GM12878 (cell line): ENCODE data around the gene CREB3. TPM values are rescaled to one million over a fixed set of nuclear protein-coding genes. Genes with fewer than 3 reads are reported as not detected.

Source experiments
- ATAC-seq: fragments of 200-7000 bp; cut with Tn5 transposase; 3 replicates; pipeline ENCODE4 v1.9.1; 2020; ENCODE audit warnings: mild to moderate bottlenecking, moderate library complexity
- BruUV-seq: library from RNA; stranded (reverse); fragments of 400-500 nt; replicated peaks from 2 replicates; lab custom pipeline; 2021; lab: Mats Ljungman, UMichigan
- CTCF ChIA-PET: fragments of 300-600 bp; sonication (Branson Sonifier 250); formaldehyde crosslinking; extraction: SDS; loops from one replicate; lab custom pipeline; 2021; ENCODE audit warnings: inconsistent platforms; lab: Yijun Ruan, JAX
- POLR2A ChIA-PET: fragments of 350-600 bp; formaldehyde crosslinking; extraction: SDS; loops from one replicate; lab custom pipeline; 2021; ENCODE audit warnings: inconsistent platforms; lab: Charles Lee
- RAD21 ChIA-PET: fragments of 300-600 bp; sonication (Branson Sonifier 250); formaldehyde crosslinking; loops from one replicate; lab custom pipeline; 2023; ENCODE audit warnings: antibody characterized with exemption; ENCODE audit not compliant: unreplicated experiment; lab: Charles Lee
- SMC1A ChIA-PET: fragments of 300-600 bp; sonication (Branson Sonifier 250); formaldehyde crosslinking; loops from one replicate; lab custom pipeline; 2023; ENCODE audit not compliant: unreplicated experiment, uncharacterized antibody; lab: Charles Lee
- DNase-seq: peaks from one replicate; pipeline ENCODE4 v3.0.0-alpha.2; 2011; ENCODE audit warnings: low read depth, low spot score
- FAIRE-seq: peaks from 3 replicates; lab custom pipeline; 2011; peaks lifted over from hg19 to GRCh38; lab: Jason Lieb, UNC
- H2AFZ ChIP-seq: 2 replicates; pipeline ENCODE4 v1.6.0; 2011; ENCODE audit warnings: low read depth, low read length, control low read depth; ENCODE audit not compliant: control insufficient read depth
- H3K27ac ChIP-seq: 2 replicates; pipeline ENCODE4 v1.5.1; 2011; ENCODE audit warnings: control low read depth; ENCODE audit not compliant: control insufficient read depth, insufficient read depth
- H3K27me3 ChIP-seq, 2 experiments: replicated peaks in 1 of 2; 2 replicates each; pipeline versions ENCODE4 v1.6.0 to v1.6.1; 2011; ENCODE audit warnings: low read length in 1 of 2; ENCODE audit not compliant: control insufficient read depth in 2 of 2, insufficient read depth in 2 of 2
- H3K36me3 ChIP-seq, 2 experiments: 2 replicates each; pipeline ENCODE4 v1.5.1; 2011; ENCODE audit warnings: low read length in 1 of 2; ENCODE audit not compliant: control insufficient read depth in 2 of 2, insufficient read depth in 2 of 2
- H3K4me1 ChIP-seq: 2 replicates; pipeline ENCODE4 v1.6.1; 2011; ENCODE audit warnings: mild to moderate bottlenecking, low read length, moderate library complexity, mixed read lengths; ENCODE audit not compliant: control insufficient read depth, insufficient read depth
- H3K4me2 ChIP-seq: 2 replicates; pipeline ENCODE4 v1.6.0; 2011; ENCODE audit warnings: control low read depth; ENCODE audit not compliant: control insufficient read depth, insufficient read depth
- H3K4me3 ChIP-seq: fragments of 200-600 bp; sonication (generic); 2 replicates; pipeline ENCODE4 v1.5.1; 2016
- H3K79me2 ChIP-seq: 2 replicates; pipeline ENCODE4 v1.6.0; 2011; ENCODE audit warnings: low read length; ENCODE audit not compliant: control insufficient read depth, insufficient read depth
- H3K9ac ChIP-seq: 2 replicates; pipeline ENCODE4 v1.8.0; 2011; ENCODE audit warnings: low read length, control low read depth, mixed read lengths; ENCODE audit not compliant: control insufficient read depth, insufficient read depth
- H3K9me3 ChIP-seq: replicated peaks from 3 replicates; pipeline ENCODE4 v1.5.1; 2011; ENCODE audit warnings: mild to moderate bottlenecking, low read length; ENCODE audit not compliant: control insufficient read depth, insufficient read depth
- H4K20me1 ChIP-seq: 2 replicates; pipeline ENCODE4 v1.6.0; 2011; ENCODE audit not compliant: control insufficient read depth, insufficient read depth
- BRCA1 ChIP-seq: IDR thresholded peaks from 2 replicates; pipeline ENCODE4 v1.6.1; 2011; ENCODE audit warnings: low read depth, low read length, improper control_type of control experiment
- CHD1 ChIP-seq: IDR thresholded peaks from 2 replicates; pipeline ENCODE4 v1.6.1; 2012; ENCODE audit warnings: low read depth, low read length, improper control_type of control experiment
- DPF2 ChIP-seq: fragments of 450-650 bp; IDR thresholded peaks from 2 replicates; pipeline ENCODE4 v1.6.1; 2017; ENCODE audit warnings: mild to moderate bottlenecking
- GABPA ChIP-seq: IDR thresholded peaks from 2 replicates; pipeline ENCODE4 v1.6.1; 2014; ENCODE audit warnings: antibody characterized with exemption, low read depth, mild to moderate bottlenecking, inconsistent platforms
- NFXL1 ChIP-seq: fragments of 450-650 bp; IDR thresholded peaks from 2 replicates; pipeline ENCODE4 v1.6.1; 2017; ENCODE audit warnings: antibody characterized with exemption, mild to moderate bottlenecking, borderline replicate concordance
- POLR2AphosphoS5 ChIP-seq: IDR thresholded peaks from 2 replicates; pipeline ENCODE4 v1.6.1; 2011; ENCODE audit warnings: mild to moderate bottlenecking, low read length, inconsistent platforms
- SIN3A ChIP-seq: IDR thresholded peaks from 2 replicates; pipeline ENCODE4 v1.6.1; 2012; ENCODE audit warnings: low read depth, low read length, improper control_type of control experiment
- SIX5 ChIP-seq: IDR thresholded peaks from 2 replicates; pipeline ENCODE4 v1.6.1; 2011; ENCODE audit warnings: mild to moderate bottlenecking, low read depth, low read length, moderate library complexity; ENCODE audit not compliant: severe bottlenecking
- SMARCA5 ChIP-seq: fragments of 450-650 bp; IDR thresholded peaks from 2 replicates; pipeline ENCODE4 v1.6.1; 2017; ENCODE audit warnings: mild to moderate bottlenecking
- SREBF2 ChIP-seq: IDR thresholded peaks from 2 replicates; pipeline ENCODE4 v1.6.1; 2012; ENCODE audit warnings: mild to moderate bottlenecking, low read length
- SUPT20H ChIP-seq: IDR thresholded peaks from 2 replicates; pipeline ENCODE4 v1.6.1; 2011; ENCODE audit warnings: low read depth, mild to moderate bottlenecking, low read length, moderate library complexity, borderline replicate concordance; ENCODE audit not compliant: control insufficient read depth
- SUZ12 ChIP-seq: fragments of 200-600 bp; sonication (generic); IDR thresholded peaks from one replicate; pipeline ENCODE4 v1.6.1; 2018; ENCODE audit warnings: antibody characterized with exemption, mild to moderate bottlenecking; ENCODE audit not compliant: unreplicated experiment
- TCF12 ChIP-seq: IDR thresholded peaks from 2 replicates; pipeline ENCODE4 v1.6.1; 2011; ENCODE audit warnings: low read depth, mild to moderate bottlenecking, low read length
- TCF7 ChIP-seq: IDR thresholded peaks from 2 replicates; pipeline ENCODE4 v1.6.1; 2014; ENCODE audit warnings: antibody characterized with exemption, borderline replicate concordance
- YY1 ChIP-seq: IDR thresholded peaks from 2 replicates; pipeline ENCODE4 v1.6.1; 2011; ENCODE audit warnings: low read depth, mild to moderate bottlenecking, low read length
- WGBS: methylation state at CpG from one replicate; pipeline ENCODE4 v1.1.6; 2016; ENCODE audit warnings: low lambda C conversion rate; ENCODE audit not compliant: insufficient replicate concordance, insufficient coverage; ENCODE audit errors: missing lambda C conversion rate; 5-methylcytosine and 5-hydroxymethylcytosine counted together
- in situ Hi-C: fragments of 300-500 bp; cut with MboI; formaldehyde crosslinking; loops from 9 replicates; pipeline ENCODE4 v1.14.3; 2018; ENCODE audit warnings: mixed read lengths
- intact Hi-C: fragments of 100-400 bp; cut with micrococcal nuclease; formaldehyde crosslinking; loops from one replicate; pipeline ENCODE4 v1.14.2; 2022; ENCODE audit not compliant: unreplicated experiment
- polyA plus RNA-seq, 11 experiments: library from polyadenylated mRNA; depleted of rRNA in 4 of 11; unstranded in 6 of 11; stranded (reverse) in 5 of 11; fragments of >200 nt; fragmentation: Nextera tagmentation in 4 of 11; fragmentation: Illumina TruSeq in 1 of 11; extraction: Ambion mirVana in 4 of 11; extraction: Trizol in 1 of 11; gene quantifications; 1 replicate in 1 of 11; 2 replicates in 10 of 11; pipeline versions ENCODE4 v1.2.1 to v1.2.3, GENCODE V29; 2011 to 2016; ENCODE audit warnings: inconsistent platforms in 2 of 11, missing spikeins in 2 of 11, low read depth in 1 of 11
- total RNA-seq, 4 experiments: library from RNA; depleted of rRNA in 3 of 4; stranded (reverse); fragments of >200 nt in 3 of 4; fragmentation: Illumina TruSeq in 1 of 4; extraction: Trizol in 1 of 4; gene quantifications; 2 replicates each; pipeline versions ENCODE4 v1.2.1 to v1.2.3, GENCODE V29; 2013 to 2021
- TF ChIP-seq, protein P1 (sequence below): IDR thresholded peaks from 2 replicates; pipeline ENCODE4 v1.6.1; 2011; ENCODE audit warnings: low read depth, low read length, improper control_type of control experiment, borderline replicate concordance
- TF ChIP-seq, protein P2 (sequence below): fragments of 450-650 bp; IDR thresholded peaks from 2 replicates; pipeline ENCODE4 v1.6.1; 2017; ENCODE audit warnings: mild to moderate bottlenecking, low read depth, inconsistent platforms; ENCODE audit not compliant: poor library complexity, severe bottlenecking

CREB3 gene
- total and polyA plus RNA-seq, 10 of the 15 experiments (the other 5 are each of a cell fraction or from before 2014, with no cell fraction given), result 9.8 to 38.9 (median 19.8) TPM

DNA sequence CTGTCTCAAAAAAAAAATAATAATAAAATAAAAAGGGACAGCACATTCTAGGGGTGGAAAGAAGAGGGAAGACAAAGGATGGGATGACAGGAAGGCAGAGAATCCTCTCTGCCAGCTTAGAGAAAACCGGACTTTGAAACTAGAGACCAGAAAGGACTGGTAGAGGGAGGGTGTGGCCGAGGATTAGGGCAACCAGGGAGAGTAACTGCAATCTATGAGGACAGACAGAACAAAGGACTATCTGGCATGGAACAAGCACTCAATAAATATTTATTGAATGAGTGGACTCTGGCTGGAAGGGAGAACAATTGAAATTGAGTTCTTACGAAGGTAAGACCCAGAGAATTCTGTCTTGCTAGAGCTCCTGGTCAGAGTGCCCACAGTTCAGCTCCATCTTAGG is 14.1 kb downstream of the CREB3 start (continued):
- TF ChIP-seq CHD1 (no peak), GABPA (no peak), DPF2 (no peak), BRCA1 (no peak), SIN3A (no peak)
- TF ChIP-seq, all 136 proteins: peak for 0

DNA sequence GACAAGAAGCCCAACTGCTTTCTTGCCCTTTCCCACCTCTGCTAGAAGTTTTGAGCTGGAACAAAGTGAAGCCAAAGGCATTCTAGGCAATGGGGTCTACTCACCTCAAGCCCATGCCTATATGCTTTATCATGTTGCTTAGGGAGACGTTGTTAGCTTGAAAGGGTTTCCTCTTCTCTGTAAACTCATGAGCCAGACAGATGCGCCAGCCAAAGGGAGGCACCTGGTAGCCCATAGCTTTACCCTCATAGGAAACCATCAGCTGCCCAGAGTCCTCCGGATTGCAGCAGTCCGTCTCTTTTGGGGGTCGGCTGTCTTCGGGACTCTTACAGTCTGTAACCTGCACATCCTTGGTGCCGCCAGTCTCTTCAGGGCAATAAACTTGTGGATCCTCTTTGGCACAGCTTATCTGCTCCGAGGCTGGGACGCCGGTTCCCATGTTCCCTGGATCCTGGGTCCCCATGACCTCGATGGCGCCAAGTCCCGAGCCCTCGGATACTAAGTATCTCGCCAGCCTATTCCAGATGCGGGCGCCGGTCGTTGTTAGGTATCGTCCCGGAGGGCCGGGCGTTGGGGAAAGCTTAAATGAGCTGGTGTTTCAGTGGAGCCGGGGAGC is 15.9 kb downstream of the CREB3 start:
- no peak for FAIRE-seq
- CTCF ChIA-PET, result interaction anchor here (0.9 to 9.5 kb wide), 19 partner anchors 8 to 145 kb away, joined by 3 to 147 read pairs (median 6); partner anchors contain the start of genes ARHGEF39, CCDC107, CREB3 and HINT2

More for the DNA sequence above, 15.9 kb downstream of the CREB3 start:
- intact Hi-C loops (loop anchor here (1.0 kb wide), 2 partner anchors 12 to 16 kb away; partner anchors contain the start of genes CREB3 and TLN1), in situ Hi-C loops (no loop called here)
- Histone ChIP-seq H3K9me3 (no peaks in the 10 kb centered on the region), H3K36me3 (peaks cover 7 to 27% of the 10 kb centered on the region in 2 experiments), H4K20me1 (no peaks in the 10 kb centered on the region; the same call in 1 of the 2 replicates), H3K4me3 (peak overlapping the region; percentile 99), H3K4me1 (peaks cover 4% of the 10 kb centered on the region), H2AFZ (peak overlapping the region; percentile 87), H3K9ac (peak overlapping the region; percentile 82), H3K4me2 (peak overlapping the region; percentile 91), H3K79me2 (peaks cover 51% of the 10 kb centered on the region), H3K27ac (peak overlapping the region; percentile 75), H3K27me3 (no peaks in the 10 kb centered on the region)
- WGBS, result 1% methylated on average over 24 of the region's 24 CpGs
- ChIA-PET POLR2A (interaction anchor here (0.6 to 6.2 kb wide), 15 partner anchors 9 to 677 kb away, joined by 3 to 70 read pairs (median 5); partner anchors contain the start of genes ARHGEF39, CREB3, HINT2 and TLN1), RAD21 (interaction anchor here (0.7 to 5.0 kb wide), 15 partner anchors 9 to 144 kb away, joined by 3 to 74 read pairs (median 4); partner anchors contain the start of genes CREB3, SPAG8 and TLN1), SMC1A (interaction anchor here (0.8 to 4.1 kb wide), 16 partner anchors 10 to 129 kb away, joined by 3 to 39 read pairs (median 5); partner anchors contain the start of genes ARHGEF39, CCDC107, CREB3 and SIT1)
- TF ChIP-seq, protein P1, sequence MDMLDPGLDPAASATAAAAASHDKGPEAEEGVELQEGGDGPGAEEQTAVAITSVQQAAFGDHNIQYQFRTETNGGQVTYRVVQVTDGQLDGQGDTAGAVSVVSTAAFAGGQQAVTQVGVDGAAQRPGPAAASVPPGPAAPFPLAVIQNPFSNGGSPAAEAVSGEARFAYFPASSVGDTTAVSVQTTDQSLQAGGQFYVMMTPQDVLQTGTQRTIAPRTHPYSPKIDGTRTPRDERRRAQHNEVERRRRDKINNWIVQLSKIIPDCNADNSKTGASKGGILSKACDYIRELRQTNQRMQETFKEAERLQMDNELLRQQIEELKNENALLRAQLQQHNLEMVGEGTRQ, result no peak
- TF ChIP-seq TCF12 (no peak), YY1 (no peak), NFXL1 (no peak), SMARCA5 (no peak), SIX5 (no peak), SREBF2 (no peak), TCF7 (no peak), SUZ12 (no peak), POLR2AphosphoS5 (no peak), SUPT20H (no peak)
- TF ChIP-seq, protein P2, sequence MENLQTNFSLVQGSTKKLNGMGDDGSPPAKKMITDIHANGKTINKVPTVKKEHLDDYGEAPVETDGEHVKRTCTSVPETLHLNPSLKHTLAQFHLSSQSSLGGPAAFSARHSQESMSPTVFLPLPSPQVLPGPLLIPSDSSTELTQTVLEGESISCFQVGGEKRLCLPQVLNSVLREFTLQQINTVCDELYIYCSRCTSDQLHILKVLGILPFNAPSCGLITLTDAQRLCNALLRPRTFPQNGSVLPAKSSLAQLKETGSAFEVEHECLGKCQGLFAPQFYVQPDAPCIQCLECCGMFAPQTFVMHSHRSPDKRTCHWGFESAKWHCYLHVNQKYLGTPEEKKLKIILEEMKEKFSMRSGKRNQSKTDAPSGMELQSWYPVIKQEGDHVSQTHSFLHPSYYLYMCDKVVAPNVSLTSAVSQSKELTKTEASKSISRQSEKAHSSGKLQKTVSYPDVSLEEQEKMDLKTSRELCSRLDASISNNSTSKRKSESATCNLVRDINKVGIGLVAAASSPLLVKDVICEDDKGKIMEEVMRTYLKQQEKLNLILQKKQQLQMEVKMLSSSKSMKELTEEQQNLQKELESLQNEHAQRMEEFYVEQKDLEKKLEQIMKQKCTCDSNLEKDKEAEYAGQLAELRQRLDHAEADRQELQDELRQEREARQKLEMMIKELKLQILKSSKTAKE, result no peak
- DNase-seq (no peak), ATAC-seq (0 out of 3 replicates have a peak, but pooled peaks have one; percentile 0)
- no TSS peak for BruUV-seq
